ENCODE results near the gene PRMT7.

- TF ChIP-seq POLR2A (IDR thresholded peaks at IDR 0.05; ENCODE audit: low read depth, low read length) (no peak), POLR2AphosphoS5 (IDR thresholded peaks at IDR 0.05; ENCODE audit: low read depth, low read length) (no peak), TAF1 (IDR thresholded peaks at IDR 0.05; ENCODE audit: borderline replicate concordance, low read depth, low read length) (no peak)
Measured at GRCh38 chr16:68272507-68273209, 38.2 kb upstream of the PRMT7 start.
